Adipocyte (in vitro differentiated cells): ENCODE results near the gene PIK3R6.
A peak's percentile ranks its signal among the peaks of the same experiment; 100 is the strongest.

ENCODE experiments used
- DNase-seq: peaks from one replicate; pipeline ENCODE4 v3.0.0-alpha.2; 2015; ENCODE audit warnings: low read depth
- H3K27me3 ChIP-seq: replicated peaks from 2 replicates; pipeline ENCODE4 v1.7.0; 2013; ENCODE audit warnings: mild to moderate bottlenecking, low read length, moderate library complexity; ENCODE audit not compliant: control insufficient read depth, insufficient read depth
- H3K36me3 ChIP-seq: 2 replicates; pipeline ENCODE4 v1.7.0; 2013; ENCODE audit warnings: low read length, mild to moderate bottlenecking, moderate library complexity; ENCODE audit not compliant: control insufficient read depth, insufficient read depth, severe bottlenecking
- H3K4me1 ChIP-seq: 2 replicates; pipeline ENCODE4 v1.7.0; 2013; ENCODE audit warnings: mild to moderate bottlenecking, low read length, moderate library complexity; ENCODE audit not compliant: control insufficient read depth, insufficient read depth
- H3K4me3 ChIP-seq: 2 replicates; pipeline ENCODE4 v1.7.0; 2013; ENCODE audit warnings: mild to moderate bottlenecking, low read length, moderate library complexity
- H3K9ac ChIP-seq: 2 replicates; pipeline ENCODE4 v1.7.0; 2013; ENCODE audit warnings: mild to moderate bottlenecking, low read length, moderate library complexity
- H3K9me3 ChIP-seq: 2 replicates; pipeline ENCODE4 v1.7.0; 2013; ENCODE audit warnings: mild to moderate bottlenecking, low read length, moderate library complexity; ENCODE audit not compliant: control insufficient read depth

PIK3R6 gene

DNA sequence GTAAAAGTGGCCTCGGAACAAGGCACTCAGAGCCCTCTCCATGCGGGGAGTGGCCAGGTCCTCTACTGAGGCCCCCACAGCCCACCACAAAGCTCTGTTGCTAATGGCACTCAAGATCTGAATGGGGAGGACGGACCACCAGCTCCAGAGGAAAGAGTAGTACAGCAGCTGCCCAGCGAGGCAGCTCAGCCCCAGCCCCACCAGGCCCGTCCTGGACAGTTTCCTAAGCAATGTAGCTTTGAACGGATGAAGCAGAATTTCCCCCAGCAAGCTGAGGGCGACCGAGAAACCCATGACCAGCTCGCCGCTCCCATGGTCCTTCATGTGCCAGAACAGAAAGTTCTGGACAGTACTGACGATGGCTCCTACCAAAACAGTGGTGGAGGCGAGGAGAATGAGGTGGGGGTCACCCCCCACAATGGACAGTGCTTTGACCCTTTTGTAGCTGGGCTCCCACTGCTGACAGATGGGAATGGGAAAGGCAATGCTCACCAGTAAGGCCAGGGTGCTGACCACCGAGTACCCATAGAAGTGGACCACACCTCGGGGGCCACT lies 69.8 kb downstream of the PIK3R6 start:
- H3K9ac ChIP-seq = no peak overlapping the region
- H3K9me3 ChIP-seq = no peaks in the 10 kb centered on the region
- no peak overlapping the region for H3K4me3 ChIP-seq
- no peaks in the 10 kb centered on the region for H3K36me3 ChIP-seq
- DNase-seq = no peak
- H3K27me3 ChIP-seq = peaks cover 49% of the 10 kb centered on the region
- H3K4me1 ChIP-seq = no peaks in the 10 kb centered on the region

DNA sequence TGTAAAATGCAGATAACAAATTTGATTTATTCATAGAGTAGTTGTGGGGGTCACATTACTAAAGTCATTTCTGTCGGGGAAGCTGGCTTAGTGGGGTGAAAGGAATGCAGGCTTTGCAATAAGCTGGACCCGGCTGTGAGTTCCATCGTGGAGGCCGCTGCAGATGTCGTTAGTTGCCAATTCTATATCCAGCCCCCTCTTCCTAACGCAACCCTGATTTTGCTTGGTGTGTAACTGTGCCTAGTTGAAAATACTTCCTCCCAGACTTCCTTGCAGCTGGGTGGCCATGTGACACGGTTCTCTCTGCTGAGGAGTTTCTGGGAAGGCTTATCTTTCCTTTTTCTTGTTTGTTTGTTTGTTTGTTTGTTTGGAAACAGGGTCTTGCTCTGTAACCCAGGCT lies 72.8 kb downstream of the PIK3R6 start:
- H3K9me3 ChIP-seq = peaks cover 11% of the 10 kb centered on the region
- peaks cover 28% of the 10 kb centered on the region for H3K27me3 ChIP-seq
- no peak overlapping the region for H3K4me3 ChIP-seq
- DNase-seq = no peak
- H3K36me3 ChIP-seq = no peaks in the 10 kb centered on the region
- no peak overlapping the region for H3K9ac ChIP-seq
- no peaks in the 10 kb centered on the region for H3K4me1 ChIP-seq

DNA sequence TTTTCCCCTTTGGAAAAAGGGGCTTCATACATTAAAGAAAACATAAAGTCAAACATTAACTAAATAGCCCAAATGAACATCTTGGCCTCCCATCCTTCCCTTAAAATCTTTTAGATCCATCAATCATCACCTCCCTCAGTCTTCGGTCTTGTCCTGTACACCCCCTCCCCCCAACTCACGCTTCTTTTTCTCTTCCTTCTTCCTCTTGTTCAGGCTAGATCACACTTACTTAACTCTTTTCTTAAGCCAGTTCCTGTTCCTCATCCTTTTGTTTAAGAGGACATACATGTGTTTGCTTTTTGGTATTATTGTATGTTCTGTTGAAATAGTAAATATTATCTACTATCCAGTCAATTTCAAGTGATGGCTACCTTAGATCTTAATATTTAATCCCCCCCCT lies 73.8 kb downstream of the PIK3R6 start:
- no peak for DNase-seq
- Histone ChIP-seq H3K9ac (no peak overlapping the region), H3K4me3 (no peak overlapping the region), H3K36me3 (no peaks in the 10 kb centered on the region), H3K9me3 (peaks cover 11% of the 10 kb centered on the region), H3K4me1 (no peaks in the 10 kb centered on the region), H3K27me3 (peaks cover 33% of the 10 kb centered on the region)

DNA sequence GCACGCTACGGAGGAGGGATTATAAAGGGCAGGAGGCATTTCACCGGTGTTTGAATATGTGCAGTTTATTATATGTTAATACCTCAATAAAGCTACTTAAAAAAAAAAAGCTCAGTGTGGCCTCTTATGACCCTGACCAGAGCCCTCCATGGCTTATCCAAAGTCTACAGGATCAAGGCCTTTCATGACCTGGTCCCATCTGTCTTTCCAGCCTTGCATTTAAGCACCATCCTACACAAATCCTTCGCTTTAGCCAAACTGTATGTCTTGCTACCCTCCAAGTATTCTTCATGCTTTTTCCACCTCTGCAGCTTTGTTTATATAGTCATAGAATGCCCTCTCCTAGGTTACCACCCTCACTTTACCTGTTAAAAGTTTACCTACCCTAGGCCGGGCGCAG lies 74.8 kb downstream of the PIK3R6 start:
- Histone ChIP-seq H3K9me3 (peaks cover 11% of the 10 kb centered on the region), H3K4me3 (no peak overlapping the region), H3K27me3 (peaks cover 33% of the 10 kb centered on the region), H3K9ac (no peak overlapping the region), H3K4me1 (no peaks in the 10 kb centered on the region), H3K36me3 (no peaks in the 10 kb centered on the region)
- DNase-seq = no peak

DNA sequence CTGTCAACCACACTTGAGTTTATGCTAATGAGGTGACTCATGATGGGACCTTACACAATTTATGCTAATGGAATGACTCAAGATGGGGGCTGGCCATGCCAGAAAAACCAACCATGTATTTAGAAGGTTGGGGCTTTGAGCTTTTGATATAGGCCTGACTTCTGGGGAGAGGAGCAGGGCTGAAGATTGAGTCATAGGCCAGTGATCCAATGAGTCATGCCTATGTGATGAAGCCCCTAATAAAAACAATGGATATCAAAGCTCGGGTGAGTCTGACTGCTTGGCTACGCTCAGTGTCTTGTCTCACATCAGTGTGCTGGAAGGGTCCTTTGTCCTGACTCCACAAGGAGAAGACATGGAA lies 75.6 kb downstream of the PIK3R6 start:
- DNase-seq = no peak
- H3K4me3 ChIP-seq = no peak overlapping the region

DNA sequence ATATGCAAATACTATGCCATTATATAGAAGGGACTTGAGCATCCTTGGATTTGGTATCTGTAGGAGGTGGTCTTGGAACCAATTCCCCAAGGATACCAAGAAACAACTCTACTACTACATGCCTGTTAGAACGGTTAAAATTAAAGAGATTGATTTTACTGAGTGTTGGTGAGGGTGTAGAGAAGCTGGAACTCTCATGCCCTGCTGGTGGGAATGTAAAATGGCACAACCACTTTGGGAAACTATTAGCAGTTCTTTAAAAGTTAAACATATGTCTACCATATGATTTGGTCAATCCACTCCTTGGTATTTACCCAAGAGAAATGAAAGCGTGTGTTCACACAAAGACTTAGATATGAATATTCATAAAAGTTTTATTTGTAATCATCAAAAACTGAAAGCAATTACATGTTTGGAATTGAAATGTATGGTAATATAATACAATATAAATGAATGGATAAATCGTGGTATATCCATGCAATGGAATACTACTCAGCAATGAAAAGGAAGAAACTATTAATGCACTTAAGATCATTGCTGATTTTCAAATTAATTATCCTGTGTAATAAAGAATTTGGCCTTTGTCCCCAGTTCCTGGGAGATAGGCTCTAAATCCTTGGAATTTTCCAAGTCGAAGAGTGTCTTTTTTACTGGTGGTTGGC lies 76.1 kb downstream of the PIK3R6 start:
- peaks cover 11% of the 10 kb centered on the region for H3K9me3 ChIP-seq
- H3K4me1 ChIP-seq = no peaks in the 10 kb centered on the region
- H3K9ac ChIP-seq = no peak overlapping the region
- DNase-seq = no peak
- no peaks in the 10 kb centered on the region for H3K36me3 ChIP-seq
- peaks cover 30% of the 10 kb centered on the region for H3K27me3 ChIP-seq
- H3K4me3 ChIP-seq = no peak overlapping the region

More for the DNA sequence above, 75.6 kb downstream of the PIK3R6 start:
- Histone ChIP-seq H3K4me1 (no peaks in the 10 kb centered on the region), H3K27me3 (peaks cover 28% of the 10 kb centered on the region), H3K9ac (no peak overlapping the region), H3K36me3 (no peaks in the 10 kb centered on the region), H3K9me3 (peaks cover 11% of the 10 kb centered on the region)

DNA sequence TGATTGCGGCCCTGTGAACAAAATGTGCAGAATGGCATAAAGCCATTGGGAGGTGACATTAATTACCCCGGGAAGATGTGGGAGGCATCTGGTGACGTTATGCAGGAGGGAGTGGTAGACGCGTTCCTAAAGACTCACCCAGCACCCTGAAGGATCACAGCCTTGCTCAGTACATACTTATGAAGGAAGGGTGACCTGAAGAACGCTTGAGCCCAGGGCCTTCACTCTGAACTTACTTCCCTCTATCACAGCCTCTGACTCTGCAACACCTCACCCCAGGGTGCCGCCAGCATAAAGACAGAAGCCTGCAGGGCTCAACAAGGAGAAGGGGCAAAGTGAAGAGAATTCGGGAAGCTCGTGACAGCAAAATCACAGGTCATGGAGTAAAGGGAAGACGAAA lies 77.7 kb downstream of the PIK3R6 start:
- DNase-seq = no peak
- no peak overlapping the region for H3K4me3 ChIP-seq

DNA sequence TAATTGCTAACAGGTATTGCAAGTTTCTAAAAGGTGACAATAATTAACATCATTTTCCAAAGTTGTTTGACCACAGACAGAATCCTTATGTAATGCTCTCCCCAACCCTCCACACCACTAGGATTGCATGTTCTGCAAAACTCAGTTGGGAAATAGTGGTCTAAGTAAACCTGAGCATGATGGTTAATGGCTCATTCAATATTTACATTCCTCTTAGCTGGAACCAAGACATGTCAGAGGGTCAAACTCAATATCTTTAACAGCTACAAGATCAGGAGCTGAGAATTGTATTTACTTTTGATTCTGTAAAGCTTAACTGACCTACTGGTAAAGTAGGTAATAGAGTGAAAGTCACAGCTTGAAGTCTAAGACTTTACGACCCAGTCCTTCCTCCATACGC lies 78.5 kb downstream of the PIK3R6 start:
- no peak for DNase-seq
- no peak overlapping the region for H3K9ac ChIP-seq
- H3K36me3 ChIP-seq = no peaks in the 10 kb centered on the region
- H3K4me3 ChIP-seq = no peak overlapping the region
- H3K27me3 ChIP-seq = peaks cover 26% of the 10 kb centered on the region
- no peaks in the 10 kb centered on the region for H3K4me1 ChIP-seq
- H3K9me3 ChIP-seq = peaks cover 11% of the 10 kb centered on the region

More for the DNA sequence above, 77.7 kb downstream of the PIK3R6 start:
- Histone ChIP-seq H3K27me3 (peaks cover 26% of the 10 kb centered on the region), H3K9me3 (peaks cover 11% of the 10 kb centered on the region), H3K9ac (no peak overlapping the region), H3K4me1 (no peaks in the 10 kb centered on the region), H3K36me3 (no peaks in the 10 kb centered on the region)

DNA sequence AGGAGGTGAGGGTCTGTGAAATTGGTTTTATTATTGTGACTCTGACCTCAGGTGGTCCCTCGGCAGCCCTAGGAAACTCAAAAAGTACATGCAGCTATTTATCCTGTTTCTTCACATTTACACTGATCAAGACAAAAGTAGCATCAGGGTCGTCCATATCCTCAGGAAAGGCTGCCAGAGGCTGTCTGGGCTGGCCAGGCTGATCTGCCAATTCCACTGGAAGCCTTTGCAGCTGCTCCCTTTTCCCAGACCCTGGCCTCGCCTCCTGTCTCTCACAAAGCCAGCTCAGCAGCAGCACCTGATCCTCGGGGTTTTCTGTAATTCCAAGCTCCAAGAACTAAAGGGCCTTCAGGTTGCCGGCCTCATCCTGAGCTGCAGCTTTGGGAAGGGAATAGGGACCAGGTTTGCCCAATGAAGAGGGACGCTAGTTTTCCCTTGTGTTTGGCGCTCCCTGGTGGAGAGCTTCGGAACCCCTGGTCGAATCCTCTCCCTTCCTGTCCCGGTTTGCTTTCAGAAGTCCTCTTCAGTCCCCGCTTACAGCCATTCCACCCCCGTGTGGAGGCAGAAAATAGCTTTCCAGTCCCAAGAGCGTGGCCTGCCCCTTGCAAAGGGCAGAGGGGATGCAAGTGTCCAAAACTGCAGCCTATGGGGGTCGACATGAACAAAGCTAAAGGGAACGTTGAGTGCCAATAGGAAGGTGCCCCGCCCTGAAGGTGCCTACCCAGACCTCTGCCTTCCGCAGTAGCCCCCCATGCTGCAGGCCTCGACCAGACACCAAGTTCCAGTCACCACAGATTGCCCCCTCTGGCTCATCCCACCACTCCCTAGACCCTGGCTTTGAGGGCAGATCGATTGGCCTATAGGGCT lies 81.7 kb downstream of the PIK3R6 start:
- peaks cover 8% of the 10 kb centered on the region for H3K9me3 ChIP-seq
- no peaks in the 10 kb centered on the region for H3K4me1 ChIP-seq
- no peaks in the 10 kb centered on the region for H3K36me3 ChIP-seq
- H3K9ac ChIP-seq = no peak overlapping the region
- peaks cover 26% of the 10 kb centered on the region for H3K27me3 ChIP-seq
- DNase-seq = peak; percentile 87
- no peak overlapping the region for H3K4me3 ChIP-seq

DNA sequence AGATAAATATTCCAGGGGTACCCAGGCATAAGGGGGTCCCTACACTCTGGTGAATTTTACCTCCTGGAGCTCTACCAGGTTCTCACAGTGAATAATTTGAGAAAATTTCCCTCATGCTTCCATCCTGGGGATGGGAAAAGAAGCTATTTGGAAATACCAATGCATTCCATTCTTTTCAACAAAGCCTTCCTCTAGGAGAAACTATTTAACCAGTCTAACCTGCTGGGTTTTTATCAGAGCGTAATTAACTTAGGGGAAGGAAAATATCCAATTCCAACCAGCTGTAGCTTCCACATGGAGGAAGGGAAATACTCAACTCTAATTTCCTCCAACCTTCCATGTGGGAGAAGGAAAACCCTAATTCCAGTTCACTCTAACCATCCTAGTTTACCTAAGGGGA lies 85.3 kb downstream of the PIK3R6 start:
- Histone ChIP-seq H3K27me3 (peaks cover 13% of the 10 kb centered on the region), H3K9me3 (peaks cover 8% of the 10 kb centered on the region), H3K4me3 (no peak overlapping the region), H3K4me1 (no peaks in the 10 kb centered on the region), H3K9ac (no peak overlapping the region), H3K36me3 (no peaks in the 10 kb centered on the region)
- no peak for DNase-seq

DNA sequence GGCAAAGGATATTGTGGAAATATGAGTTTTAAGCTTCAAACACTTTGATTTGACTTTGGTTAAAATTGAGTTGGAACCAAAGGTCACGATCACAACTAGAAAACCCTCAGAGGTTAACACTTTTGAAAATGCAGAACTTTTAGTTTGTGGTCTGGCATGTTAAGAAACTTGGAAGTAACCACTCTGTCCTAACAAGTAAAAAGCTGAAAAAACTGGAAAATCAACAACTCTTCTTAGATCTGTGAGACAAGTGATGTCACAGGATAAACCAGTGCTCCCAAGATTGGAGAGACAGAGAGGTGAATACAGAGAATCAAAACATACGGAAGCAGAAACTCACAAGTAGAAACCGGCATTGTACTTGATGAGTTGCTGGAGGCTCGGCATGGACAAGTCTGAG lies 85.7 kb downstream of the PIK3R6 start:
- DNase-seq = no peak
- no peak overlapping the region for H3K4me3 ChIP-seq

More for the DNA sequence above, 85.7 kb downstream of the PIK3R6 start:
- Histone ChIP-seq H3K27me3 (peaks cover 14% of the 10 kb centered on the region), H3K4me1 (no peaks in the 10 kb centered on the region), H3K9ac (no peak overlapping the region), H3K36me3 (no peaks in the 10 kb centered on the region), H3K9me3 (peaks cover 8% of the 10 kb centered on the region)
